D721Med (cell line): ENCODE measurements around the gene CDC42EP5.
A peak's percentile ranks its signal among the peaks of the same experiment; 100 is the strongest.

Experiments
- DNase-seq: peaks from one replicate; pipeline ENCODE4 v3.0.0; 2011; ENCODE audit warnings: low spot score; ENCODE audit not compliant: insufficient read length
- FAIRE-seq: peaks from 2 replicates; lab custom pipeline; 2011; peaks lifted over from hg19 to GRCh38; lab: Jason Lieb, UNC
- TF ChIP-seq, protein P1 (sequence below): IDR thresholded peaks from 2 replicates; pipeline ENCODE4 v1.5.1; 2012; ENCODE audit warnings: mild to moderate bottlenecking, control low read depth; ENCODE audit not compliant: insufficient read depth; ENCODE audit errors: missing control alignments

Gene CDC42EP5

DNA sequence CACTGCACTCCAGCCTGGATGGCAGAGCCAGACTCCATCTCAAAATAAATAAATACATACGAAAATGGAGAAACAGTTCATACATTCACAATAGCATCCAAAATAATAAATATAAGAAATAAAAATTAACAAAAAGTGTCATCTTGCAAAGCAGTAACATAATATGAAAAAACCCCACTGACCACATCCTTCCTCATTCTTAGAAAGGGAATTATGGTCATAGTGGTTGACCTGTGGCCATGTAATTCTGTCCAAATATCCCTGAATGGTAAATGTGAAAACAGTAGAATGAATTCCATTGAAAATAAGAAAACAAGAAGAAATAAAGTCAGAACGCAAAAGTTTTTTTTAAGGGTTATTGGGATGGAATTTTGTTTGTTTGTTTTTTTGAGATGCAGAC lies 7.0 kb upstream of the CDC42EP5 start:
- FAIRE-seq = no peak

DNA sequence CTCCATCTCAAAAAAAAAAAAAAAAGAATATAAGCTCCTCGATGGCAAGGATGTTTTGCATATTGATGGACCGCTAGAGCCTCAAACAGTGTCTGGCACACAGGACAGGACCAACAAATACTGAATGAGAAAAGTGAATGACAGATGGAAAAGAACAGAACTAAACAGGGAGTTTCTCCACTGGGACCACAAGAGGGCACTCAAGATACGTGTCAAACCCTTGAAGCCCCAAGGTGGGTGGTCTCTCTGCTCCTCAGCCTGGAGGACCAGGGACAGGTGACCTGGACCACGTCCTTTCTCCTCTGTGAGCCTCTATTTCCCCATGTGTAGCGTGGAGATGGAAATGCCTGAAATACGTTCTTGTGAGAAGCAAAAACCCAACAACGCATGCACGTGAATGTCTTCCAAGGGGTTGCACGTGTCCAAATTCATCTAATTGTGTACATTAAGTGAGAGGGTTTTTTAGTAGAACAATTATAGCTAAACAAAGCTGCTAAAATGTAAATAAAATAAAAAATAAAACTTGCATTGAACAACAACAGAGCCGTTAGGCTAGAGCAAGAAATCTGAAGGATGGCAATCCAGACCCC lies 5.7 kb upstream of the CDC42EP5 start:
- DNase-seq = no peak
- TF ChIP-seq, protein P1, sequence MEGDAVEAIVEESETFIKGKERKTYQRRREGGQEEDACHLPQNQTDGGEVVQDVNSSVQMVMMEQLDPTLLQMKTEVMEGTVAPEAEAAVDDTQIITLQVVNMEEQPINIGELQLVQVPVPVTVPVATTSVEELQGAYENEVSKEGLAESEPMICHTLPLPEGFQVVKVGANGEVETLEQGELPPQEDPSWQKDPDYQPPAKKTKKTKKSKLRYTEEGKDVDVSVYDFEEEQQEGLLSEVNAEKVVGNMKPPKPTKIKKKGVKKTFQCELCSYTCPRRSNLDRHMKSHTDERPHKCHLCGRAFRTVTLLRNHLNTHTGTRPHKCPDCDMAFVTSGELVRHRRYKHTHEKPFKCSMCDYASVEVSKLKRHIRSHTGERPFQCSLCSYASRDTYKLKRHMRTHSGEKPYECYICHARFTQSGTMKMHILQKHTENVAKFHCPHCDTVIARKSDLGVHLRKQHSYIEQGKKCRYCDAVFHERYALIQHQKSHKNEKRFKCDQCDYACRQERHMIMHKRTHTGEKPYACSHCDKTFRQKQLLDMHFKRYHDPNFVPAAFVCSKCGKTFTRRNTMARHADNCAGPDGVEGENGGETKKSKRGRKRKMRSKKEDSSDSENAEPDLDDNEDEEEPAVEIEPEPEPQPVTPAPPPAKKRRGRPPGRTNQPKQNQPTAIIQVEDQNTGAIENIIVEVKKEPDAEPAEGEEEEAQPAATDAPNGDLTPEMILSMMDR = peak; percentile 66
- FAIRE-seq = no peak

More for the DNA sequence above, 7.0 kb upstream of the CDC42EP5 start:
- TF ChIP-seq, protein P1 = no peak
- DNase-seq = no peak

DNA sequence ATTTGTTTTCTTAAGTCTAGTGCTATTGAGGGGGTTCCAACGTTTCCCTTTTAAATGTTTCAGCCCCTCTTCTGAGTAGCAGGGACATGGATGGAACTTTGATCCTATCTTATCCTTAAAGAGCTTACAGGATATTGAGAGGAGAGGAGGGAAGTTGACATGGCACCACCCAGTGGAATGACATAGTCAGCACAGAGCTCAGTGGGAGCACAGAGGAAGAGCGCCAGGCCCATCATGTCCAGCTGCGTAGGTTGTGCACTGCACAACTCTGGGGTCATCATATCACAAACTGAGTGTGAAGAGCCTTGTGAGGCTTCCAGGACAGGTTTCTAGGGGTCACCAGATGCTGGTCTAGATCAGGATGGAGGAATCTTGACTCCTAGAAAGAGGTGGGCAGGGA lies 4.6 kb upstream of the CDC42EP5 start:
- FAIRE-seq = no peak
- DNase-seq = no peak
- TF ChIP-seq, protein P1 = peak; percentile 29

DNA sequence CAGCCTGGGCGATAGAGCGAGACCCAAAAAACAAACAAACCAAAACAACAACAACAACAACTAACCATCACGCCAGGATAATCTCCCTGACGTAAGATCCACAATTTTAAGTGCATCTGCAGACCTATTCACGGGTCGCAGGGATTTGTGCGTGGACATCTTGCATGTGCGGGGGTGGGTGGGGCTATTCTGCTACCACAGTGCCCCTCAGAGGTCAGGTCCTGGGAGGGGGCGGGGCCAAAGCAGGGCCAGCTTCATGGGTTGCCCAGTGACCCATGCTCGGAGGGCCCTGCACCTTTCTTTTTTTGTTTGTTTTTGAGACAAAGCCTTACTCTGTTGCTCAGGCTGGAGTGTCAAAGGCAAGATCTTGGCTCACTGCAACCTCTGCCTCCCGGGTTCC lies 2.6 kb upstream of the CDC42EP5 start:
- no peak for FAIRE-seq
- TF ChIP-seq, protein P1 = no peak
- DNase-seq = no peak

DNA sequence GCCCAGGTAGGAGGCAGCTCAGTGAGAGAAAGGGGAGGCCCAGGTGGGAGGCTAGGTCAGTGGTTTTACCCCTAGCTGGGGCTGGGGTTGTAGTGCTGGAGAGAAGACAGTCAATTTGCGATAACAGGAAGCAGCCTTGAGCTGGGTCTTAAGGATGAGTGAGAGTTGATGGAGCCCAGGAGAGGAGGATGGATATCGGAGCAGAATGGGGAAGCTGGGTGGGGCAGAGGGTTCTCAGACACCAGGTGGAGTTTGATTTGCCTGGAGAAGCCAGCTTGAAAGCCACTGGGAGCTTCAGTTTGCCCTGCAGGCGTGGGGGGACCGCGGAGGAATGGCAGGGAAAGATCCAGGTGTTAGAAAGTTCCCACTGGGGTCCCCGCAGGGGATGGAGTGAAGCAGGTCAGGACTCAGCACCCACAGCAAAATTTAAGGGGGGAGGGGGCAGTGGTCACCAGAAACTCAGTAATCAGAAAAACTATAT lies 836 bp upstream of the CDC42EP5 start:
- FAIRE-seq = no peak
- no peak for DNase-seq
- TF ChIP-seq, protein P1 = no peak

DNA sequence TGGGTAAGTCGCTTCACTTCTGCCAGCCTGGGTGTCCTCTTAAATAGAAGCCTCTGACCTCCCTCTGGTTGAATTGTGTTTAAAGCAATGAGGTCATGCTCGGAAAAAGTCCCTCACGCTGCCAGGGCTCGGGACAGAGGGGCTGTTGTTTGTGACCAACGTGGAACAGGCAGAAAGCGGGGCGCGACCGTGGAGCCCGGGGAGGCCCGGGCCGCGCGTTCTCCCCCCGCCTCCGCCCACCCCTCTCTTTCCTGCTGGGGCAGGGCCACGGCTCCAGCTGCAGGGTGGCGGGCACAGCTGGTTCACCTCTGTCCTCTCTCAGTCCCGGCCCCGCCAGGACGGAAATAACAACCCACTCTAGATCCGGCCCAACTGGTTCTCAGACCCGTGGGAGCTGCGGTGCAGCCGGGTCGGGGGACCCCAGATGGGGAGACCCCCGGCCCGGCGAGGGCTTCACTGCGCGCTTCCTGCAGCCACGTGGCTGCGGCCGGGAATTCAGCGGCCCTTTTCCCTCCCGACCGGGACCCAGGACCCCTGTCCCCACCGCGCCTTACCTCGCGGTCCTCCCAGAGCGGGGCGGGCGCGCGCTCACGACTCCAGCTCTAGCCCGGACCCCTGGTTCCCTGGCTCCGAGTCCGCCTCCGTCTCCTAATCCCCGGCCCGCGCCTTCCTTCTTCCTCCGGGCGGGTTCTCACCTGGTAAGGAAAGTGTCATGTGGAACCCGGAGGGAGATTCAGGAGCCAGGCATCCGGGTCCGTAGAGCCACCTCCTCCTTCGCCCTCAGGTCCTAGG lies 1.9 kb downstream of the CDC42EP5 start:
- TF ChIP-seq, protein P1 = no peak
- FAIRE-seq (no peak), DNase-seq (no peak)
